Mesenchymal stem cell (in vitro differentiated cells and primary cell): ENCODE measurements around the gene ADISSP.

Experiments
- DNase-seq: peaks from one replicate; pipeline ENCODE4 v3.0.0-alpha.2; 2013
- H2AFZ ChIP-seq: one replicate; pipeline ENCODE4 v1.6.1; 2013; ENCODE audit warnings: low read depth, mild to moderate bottlenecking, control low read depth, inconsistent platforms, low read length, moderate library complexity
- H2AK5ac ChIP-seq: 2 replicates; pipeline ENCODE4 v1.6.1; 2013; ENCODE audit warnings: low read length, moderate library complexity, mild to moderate bottlenecking, inconsistent platforms; ENCODE audit not compliant: severe bottlenecking
- H2BK120ac ChIP-seq: one replicate; pipeline ENCODE4 v1.6.1; 2013; ENCODE audit warnings: low read depth, mild to moderate bottlenecking, inconsistent platforms, low read length, moderate library complexity
- H2BK12ac ChIP-seq, 2 experiments: one replicate each; pipeline ENCODE4 v1.6.1; 2013; ENCODE audit warnings: inconsistent platforms in 2 of 2, low read length in 2 of 2, mild to moderate bottlenecking in 2 of 2, moderate library complexity in 2 of 2, control low read depth in 1 of 2
- H2BK15ac ChIP-seq: one replicate; pipeline ENCODE4 v1.6.1; 2013; ENCODE audit warnings: mild to moderate bottlenecking, low read depth, inconsistent platforms; ENCODE audit not compliant: poor library complexity, severe bottlenecking
- H2BK5ac ChIP-seq: 2 replicates; pipeline ENCODE4 v1.6.1; 2013; ENCODE audit warnings: low read depth, mild to moderate bottlenecking, low read length, control low read depth, inconsistent platforms; ENCODE audit not compliant: poor library complexity, severe bottlenecking
- H3K14ac ChIP-seq, 2 experiments: one replicate each; pipeline ENCODE4 v1.6.1; 2013; ENCODE audit warnings: inconsistent platforms in 2 of 2, low read length in 2 of 2, control low read depth in 1 of 2, mild to moderate bottlenecking in 1 of 2, moderate library complexity in 1 of 2
- H3K18ac ChIP-seq, 2 experiments: one replicate each; pipeline ENCODE4 v1.6.1; 2013; ENCODE audit warnings: inconsistent platforms in 2 of 2, low read length in 2 of 2, control low read depth in 1 of 2, low read depth in 1 of 2, mild to moderate bottlenecking in 1 of 2
- H3K23ac ChIP-seq, 2 experiments: one replicate each; pipeline ENCODE4 v1.6.1; 2013; ENCODE audit warnings: inconsistent platforms in 2 of 2, low read length in 2 of 2, mild to moderate bottlenecking in 2 of 2, moderate library complexity in 2 of 2, control low read depth in 1 of 2
- H3K27ac ChIP-seq: 2 replicates; pipeline ENCODE4 v1.5.1; 2013; ENCODE audit warnings: mild to moderate bottlenecking, moderate library complexity, low read length, control low read depth, inconsistent platforms; ENCODE audit not compliant: poor library complexity, severe bottlenecking
- H3K27me3 ChIP-seq, 2 experiments: 2 replicates each; pipeline versions ENCODE4 v1.6.1 to v1.7.0; 2013; ENCODE audit warnings: low read length in 2 of 2, mild to moderate bottlenecking in 2 of 2, moderate library complexity in 2 of 2, control low read depth in 1 of 2, inconsistent platforms in 1 of 2; ENCODE audit not compliant: control insufficient read depth in 1 of 2, insufficient read depth in 1 of 2
- H3K36me3 ChIP-seq, 2 experiments: 2 replicates each; pipeline versions ENCODE4 v1.6.1 to v1.7.0; 2013; ENCODE audit warnings: low read length in 2 of 2, control low read depth in 1 of 2, inconsistent platforms in 1 of 2, low read depth in 1 of 2, mild to moderate bottlenecking in 1 of 2; ENCODE audit not compliant: insufficient read depth in 2 of 2, control insufficient read depth in 1 of 2
- H3K4ac ChIP-seq, 2 experiments: one replicate each; pipeline ENCODE4 v1.6.1; 2013; ENCODE audit warnings: inconsistent platforms in 2 of 2, low read length in 2 of 2, mild to moderate bottlenecking in 2 of 2, moderate library complexity in 2 of 2, control low read depth in 1 of 2, low read depth in 1 of 2
- H3K4me1 ChIP-seq: 2 replicates; pipeline ENCODE4 v1.6.1; 2013; ENCODE audit warnings: low read depth, low read length, control low read depth; ENCODE audit not compliant: control insufficient read depth, insufficient read depth
- H3K4me2 ChIP-seq: 2 replicates; pipeline ENCODE4 v1.6.1; 2013; ENCODE audit warnings: low read length, mild to moderate bottlenecking, inconsistent platforms; ENCODE audit not compliant: poor library complexity, severe bottlenecking
- H3K4me3 ChIP-seq, 2 experiments: 2 replicates each; pipeline versions ENCODE4 v1.5.1 to v1.7.0; 2013; ENCODE audit warnings: low read length in 2 of 2, mild to moderate bottlenecking in 2 of 2, control low read depth in 1 of 2, low read depth in 1 of 2; ENCODE audit not compliant: insufficient read depth in 1 of 2
- H3K79me1 ChIP-seq: replicated peaks from 2 replicates; pipeline ENCODE4 v1.6.1; 2013; ENCODE audit warnings: mild to moderate bottlenecking, control low read depth, low read length, inconsistent platforms; ENCODE audit not compliant: poor library complexity, severe bottlenecking
- H3K9ac ChIP-seq: 2 replicates; pipeline ENCODE4 v1.7.0; 2013; ENCODE audit warnings: mild to moderate bottlenecking, low read length, moderate library complexity
- H3K9me3 ChIP-seq: 2 replicates; pipeline ENCODE4 v1.7.0; 2013; ENCODE audit warnings: mild to moderate bottlenecking, low read length; ENCODE audit not compliant: control insufficient read depth
- H4K8ac ChIP-seq: one replicate; pipeline ENCODE4 v1.6.1; 2013; ENCODE audit warnings: inconsistent platforms, mild to moderate bottlenecking, low read length, moderate library complexity
- H4K91ac ChIP-seq: one replicate; pipeline ENCODE4 v1.6.1; 2013; ENCODE audit warnings: mild to moderate bottlenecking, low read length, inconsistent platforms
- WGBS: methylation state at CpG from one replicate; pipeline ENCODE4 v1.1.7; 2013; ENCODE audit warnings: mixed read lengths; 5-methylcytosine and 5-hydroxymethylcytosine counted together

Gene ADISSP

DNA sequence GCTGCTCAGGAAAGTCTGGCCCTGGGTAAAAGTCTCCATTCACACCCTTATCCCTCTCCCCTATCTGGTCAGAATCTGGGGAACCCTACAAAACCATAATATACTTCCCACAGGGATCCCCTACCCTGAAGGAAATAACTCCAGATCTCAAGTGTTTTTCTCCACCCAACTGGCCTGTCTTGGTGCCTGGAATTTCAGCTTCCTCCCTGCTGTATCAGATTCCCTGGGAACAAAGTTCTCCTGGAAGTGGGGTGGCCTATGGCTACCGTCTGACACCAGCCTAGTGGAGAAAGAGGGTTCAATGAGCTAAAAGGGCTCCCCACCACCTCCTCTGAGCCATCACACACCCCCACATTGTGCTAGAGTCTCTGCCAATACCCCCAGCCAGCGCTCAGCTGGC lies 20.1 kb downstream of the ADISSP start:
- Histone ChIP-seq H2BK15ac (no peak overlapping the region), H2BK5ac (no peak overlapping the region), H3K9me3 (no peaks in the 10 kb centered on the region), H3K9ac (no peak overlapping the region), H3K79me1 (no peaks in the 10 kb centered on the region), H3K23ac (no peak overlapping the region), H2AFZ (no peak overlapping the region), H3K27ac (no peak overlapping the region), H3K36me3 (peaks cover 13 to 14% of the 10 kb centered on the region in 2 experiments), H3K4me3 (no peak overlapping the region), H3K18ac (no peak overlapping the region), H4K8ac (no peak overlapping the region), H3K14ac (no peak overlapping the region), H3K4me1 (peaks cover 24% of the 10 kb centered on the region), H4K91ac (no peak overlapping the region), H3K4ac (no peak overlapping the region), H2BK12ac (no peak overlapping the region), H2AK5ac (no peak overlapping the region), H3K4me2 (no peak overlapping the region), H2BK120ac (no peak overlapping the region), H3K27me3 (peaks cover 0 to 69% of the 10 kb centered on the region in 2 experiments)
- WGBS, result 85% methylated on average over 2 of the region's 2 CpGs
- DNase-seq, result no peak

DNA sequence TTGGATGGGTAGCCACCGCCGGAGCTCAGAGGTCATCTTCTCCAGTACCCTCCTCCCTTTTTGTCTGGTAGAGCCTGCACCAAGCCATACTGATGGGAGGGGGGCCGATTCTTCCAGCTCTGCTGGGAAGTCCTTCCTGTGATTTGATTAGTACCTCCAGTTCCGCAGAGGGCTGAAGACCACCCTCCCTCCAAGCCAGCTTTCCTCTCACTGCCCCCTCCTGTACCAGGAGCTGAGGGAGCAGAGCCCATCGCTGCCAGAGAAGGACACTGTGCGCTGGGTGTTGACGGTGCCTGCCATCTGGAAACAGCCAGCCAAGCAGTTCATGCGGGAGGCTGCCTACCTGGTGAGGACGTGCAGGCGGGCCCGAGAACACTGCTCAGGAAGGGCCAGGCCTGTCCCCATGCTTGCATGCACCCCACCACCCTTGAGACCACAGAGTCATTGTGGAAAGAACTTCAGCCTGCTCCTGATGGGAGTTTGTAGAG lies 21.8 kb downstream of the ADISSP start:
- WGBS, result 82% methylated on average over 11 of the region's 11 CpGs
- peaks cover 0 to 5% of the 10 kb centered on the region in 2 experiments for H3K36me3 ChIP-seq

DNA sequence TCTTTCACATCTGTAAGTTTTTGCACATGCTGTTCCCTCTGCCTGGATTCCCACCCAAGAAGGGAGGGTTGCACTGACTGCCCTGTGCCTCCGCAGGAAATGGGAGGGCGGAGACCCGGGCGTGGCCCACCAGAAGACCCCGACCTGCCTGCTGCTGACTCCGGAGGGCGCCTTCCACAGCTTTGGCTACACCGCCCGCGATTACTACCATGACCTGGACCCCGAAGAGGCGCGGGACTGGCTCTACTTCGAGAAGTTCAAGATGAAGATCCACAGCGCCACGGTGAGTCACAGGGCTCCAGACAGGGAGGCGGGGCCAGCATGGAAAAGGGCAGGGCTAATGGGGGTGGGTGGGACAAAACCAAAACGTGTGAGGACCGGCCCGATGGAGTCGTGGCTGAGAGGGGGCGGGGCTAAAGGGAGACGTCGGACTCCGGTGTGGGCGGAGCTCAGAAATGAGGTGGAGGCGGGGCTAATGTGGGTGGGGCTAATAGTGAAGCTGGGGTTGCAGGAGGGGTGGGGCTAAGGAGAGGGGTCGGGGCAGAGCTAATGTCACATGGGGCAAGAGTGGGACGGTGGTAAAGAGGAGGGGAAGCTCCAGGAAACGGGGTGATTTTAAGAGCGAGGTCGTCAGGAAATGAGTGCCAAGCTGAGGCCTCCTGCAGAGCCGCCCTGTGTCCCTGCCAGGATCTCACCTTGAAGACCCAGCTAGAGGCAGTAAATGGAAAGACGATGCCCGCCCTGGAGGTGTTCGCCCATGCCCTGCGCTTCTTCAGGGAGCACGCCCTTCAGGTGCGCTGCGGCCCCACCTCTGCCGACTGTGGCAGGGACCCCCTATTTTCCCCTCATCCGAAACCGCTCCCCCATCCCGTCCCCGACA lies 22.5 kb downstream of the ADISSP start:
- Histone ChIP-seq H2BK12ac (no peak overlapping the region), H2BK15ac (no peak overlapping the region), H3K4me1 (peaks cover 12% of the 10 kb centered on the region), H3K27me3 (peaks cover 5 to 56% of the 10 kb centered on the region in 2 experiments), H3K14ac (no peak overlapping the region), H3K27ac (no peak overlapping the region), H3K36me3 (no peaks in the 10 kb centered on the region), H2AK5ac (no peak overlapping the region), H2BK120ac (no peak overlapping the region), H3K4me2 (no peak overlapping the region), H3K4me3 (no peak overlapping the region), H3K4ac (no peak overlapping the region), H4K91ac (no peak overlapping the region), H2AFZ (peak overlapping the region; percentile 54), H3K9ac (no peak overlapping the region), H2BK5ac (no peak overlapping the region), H3K23ac (no peak overlapping the region), H3K9me3 (no peaks in the 10 kb centered on the region), H4K8ac (no peak overlapping the region), H3K18ac (no peak overlapping the region), H3K79me1 (no peaks in the 10 kb centered on the region)
- DNase-seq, result peak; percentile 81
- WGBS, result 39% methylated on average over 45 of the region's 45 CpGs

More for the DNA sequence above, 21.8 kb downstream of the ADISSP start:
- Histone ChIP-seq H3K23ac (no peak overlapping the region), H3K27me3 (peaks cover 1 to 63% of the 10 kb centered on the region in 2 experiments), H3K18ac (no peak overlapping the region), H3K14ac (no peak overlapping the region), H3K4me2 (no peak overlapping the region), H3K4me1 (peaks cover 16% of the 10 kb centered on the region), H3K4me3 (no peak overlapping the region), H2BK12ac (no peak overlapping the region), H2BK15ac (no peak overlapping the region), H2AFZ (no peak overlapping the region), H3K79me1 (no peaks in the 10 kb centered on the region), H4K91ac (no peak overlapping the region), H3K9ac (no peak overlapping the region), H2BK5ac (no peak overlapping the region), H4K8ac (no peak overlapping the region), H2AK5ac (no peak overlapping the region), H3K9me3 (no peaks in the 10 kb centered on the region), H3K4ac (no peak overlapping the region), H2BK120ac (no peak overlapping the region), H3K27ac (no peak overlapping the region)
- no peak for DNase-seq

DNA sequence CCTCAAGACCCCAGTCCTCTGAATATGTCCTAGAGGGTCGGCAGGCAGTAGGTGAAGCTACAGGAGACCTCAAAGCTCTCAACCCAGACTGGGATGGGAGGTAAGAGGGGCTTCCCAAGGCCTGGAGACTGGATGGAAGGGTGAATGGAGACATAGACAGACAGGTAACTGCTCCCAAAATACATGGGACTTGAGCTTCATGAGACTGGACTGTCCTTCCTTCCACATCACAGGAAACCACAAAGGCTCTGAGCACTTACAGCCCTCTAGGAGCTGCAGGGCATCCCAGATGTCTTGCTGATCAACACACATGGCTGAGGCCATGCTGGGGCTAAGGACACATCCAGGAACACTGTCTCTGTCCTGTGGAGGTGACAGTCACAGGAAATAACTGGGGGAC lies 23.5 kb downstream of the ADISSP start:
- Histone ChIP-seq H2BK120ac (no peak overlapping the region), H3K9me3 (no peaks in the 10 kb centered on the region), H3K4me3 (no peak overlapping the region), H3K36me3 (no peaks in the 10 kb centered on the region), H2AK5ac (no peak overlapping the region), H3K79me1 (no peaks in the 10 kb centered on the region), H3K27ac (no peak overlapping the region), H3K18ac (no peak overlapping the region), H3K27me3 (peaks cover 6 to 50% of the 10 kb centered on the region in 2 experiments), H3K9ac (no peak overlapping the region), H3K4ac (no peak overlapping the region), H2BK5ac (no peak overlapping the region), H4K8ac (no peak overlapping the region), H3K4me1 (peaks cover 5% of the 10 kb centered on the region), H2BK12ac (no peak overlapping the region), H3K14ac (no peak overlapping the region), H3K4me2 (no peak overlapping the region), H3K23ac (no peak overlapping the region), H4K91ac (no peak overlapping the region), H2AFZ (no peak overlapping the region), H2BK15ac (no peak overlapping the region)
- no peak for DNase-seq
- WGBS, result 89% methylated on average over 1 of the region's 1 CpG
